Measurements from ENCODE around the gene ASCL5. TPM values are rescaled to one million over a fixed set of nuclear protein-coding genes. Genes with fewer than 3 reads are reported as not detected.

ASCL5 gene
- total RNA-seq, 2 donors from 2014 or later = 1.2 to 1.8 TPM

DNA sequence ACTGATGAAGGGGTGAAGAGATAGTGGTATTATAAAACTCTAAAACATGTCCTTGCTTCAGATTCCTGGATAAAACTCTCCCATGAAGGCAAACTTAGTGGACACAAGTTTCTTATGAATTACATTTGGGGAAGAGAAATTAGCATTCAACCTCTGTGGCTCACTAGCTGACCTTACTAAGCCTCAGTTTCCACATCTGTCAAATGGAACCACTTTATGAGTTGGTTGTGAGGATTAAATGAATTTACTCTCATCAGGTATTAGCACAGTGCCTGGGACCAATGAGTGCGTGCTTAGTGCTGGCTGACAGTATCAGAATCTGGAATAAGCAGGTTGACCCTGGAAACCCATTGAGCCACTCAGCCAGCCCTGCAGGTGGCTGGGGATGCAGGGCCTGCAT lies 17.3 kb downstream of the ASCL5 start:
- H3K4me1 Mint-ChIP-seq = peaks cover 11% of the 10 kb centered on the region
- Histone ChIP-seq H3K36me3 (ENCODE audit: control insufficient read depth, insufficient read depth, low read length) (no peaks in the 10 kb centered on the region), H3K4me1 (ENCODE audit: control insufficient read depth, insufficient read depth, low read length) (no peaks in the 10 kb centered on the region), H3K4me3 (ENCODE audit: low read length) (no peak overlapping the region), H3K9ac (ENCODE audit: extremely low read depth, low read length, poor library complexity, severe bottlenecking) (no peak overlapping the region), H3K27me3 (ENCODE audit: control insufficient read depth, insufficient read depth, low read length, poor library complexity, severe bottlenecking) (peaks cover 11% of the 10 kb centered on the region), H3K27ac (ENCODE audit: low read depth, low read length) (no peak overlapping the region), H3K9me3 (ENCODE audit: control insufficient read depth, low read length) (no peaks in the 10 kb centered on the region)
- no peaks in the 10 kb centered on the region for H3K9me3 Mint-ChIP-seq
- no peak for DNase-seq
- WGBS, 2 experiments (ENCODE audit: insufficient coverage in 1 of 2, insufficient read length in 1 of 2) = 91 to 96% methylated on average over 1 of the region's 1 CpG
- H3K27me3 Mint-ChIP-seq (ENCODE audit: insufficient read depth) = peaks cover 21% of the 10 kb centered on the region
- TF ChIP-seq, protein P1, sequence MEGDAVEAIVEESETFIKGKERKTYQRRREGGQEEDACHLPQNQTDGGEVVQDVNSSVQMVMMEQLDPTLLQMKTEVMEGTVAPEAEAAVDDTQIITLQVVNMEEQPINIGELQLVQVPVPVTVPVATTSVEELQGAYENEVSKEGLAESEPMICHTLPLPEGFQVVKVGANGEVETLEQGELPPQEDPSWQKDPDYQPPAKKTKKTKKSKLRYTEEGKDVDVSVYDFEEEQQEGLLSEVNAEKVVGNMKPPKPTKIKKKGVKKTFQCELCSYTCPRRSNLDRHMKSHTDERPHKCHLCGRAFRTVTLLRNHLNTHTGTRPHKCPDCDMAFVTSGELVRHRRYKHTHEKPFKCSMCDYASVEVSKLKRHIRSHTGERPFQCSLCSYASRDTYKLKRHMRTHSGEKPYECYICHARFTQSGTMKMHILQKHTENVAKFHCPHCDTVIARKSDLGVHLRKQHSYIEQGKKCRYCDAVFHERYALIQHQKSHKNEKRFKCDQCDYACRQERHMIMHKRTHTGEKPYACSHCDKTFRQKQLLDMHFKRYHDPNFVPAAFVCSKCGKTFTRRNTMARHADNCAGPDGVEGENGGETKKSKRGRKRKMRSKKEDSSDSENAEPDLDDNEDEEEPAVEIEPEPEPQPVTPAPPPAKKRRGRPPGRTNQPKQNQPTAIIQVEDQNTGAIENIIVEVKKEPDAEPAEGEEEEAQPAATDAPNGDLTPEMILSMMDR (conservative IDR thresholded peaks at IDR 0.05) = no peak
- H3K36me3 Mint-ChIP-seq (ENCODE audit: low read depth) = no peaks in the 10 kb centered on the region
- H3K27ac Mint-ChIP-seq = no peak overlapping the region
- H3K4me3 Mint-ChIP-seq = no peak overlapping the region

DNA sequence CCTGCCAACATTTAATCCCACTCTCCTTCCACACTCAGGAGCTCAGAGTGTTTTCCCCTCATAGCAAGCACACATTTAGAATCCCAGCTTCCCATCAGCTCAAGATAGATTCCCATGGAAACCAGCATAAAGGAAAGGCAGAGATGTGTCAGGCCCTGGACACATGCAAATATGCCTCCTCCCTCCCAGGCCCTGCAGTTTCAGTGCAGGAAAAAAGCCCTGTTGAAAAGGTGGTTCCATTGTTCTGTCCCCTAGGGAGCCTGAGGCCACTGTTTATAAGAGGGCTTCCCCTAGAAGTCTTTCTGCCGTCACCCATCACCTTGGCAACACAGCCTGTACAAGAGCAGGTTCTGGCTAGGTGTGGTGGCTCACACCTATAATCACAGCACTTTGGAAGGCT lies 18.4 kb downstream of the ASCL5 start:
- Mint-ChIP-seq H3K27me3 (ENCODE audit: insufficient read depth) (peaks cover 18% of the 10 kb centered on the region), H3K4me1 (peaks cover 11% of the 10 kb centered on the region), H3K9me3 (no peaks in the 10 kb centered on the region), H3K36me3 (ENCODE audit: low read depth) (no peaks in the 10 kb centered on the region), H3K27ac (peak overlapping the region; percentile 79), H3K4me3 (no peak overlapping the region)
- peak overlapping the region; percentile 66 for H3K27ac ChIP-seq (ENCODE audit: low read depth, low read length)
- DNase-seq = peak; percentile 69
- peaks cover 8% of the 10 kb centered on the region for H3K27me3 ChIP-seq (ENCODE audit: control insufficient read depth, insufficient read depth, low read length, poor library complexity, severe bottlenecking)
- H3K4me3 ChIP-seq (ENCODE audit: low read length) = no peak overlapping the region
- H3K9me3 ChIP-seq (ENCODE audit: control insufficient read depth, low read length) = no peaks in the 10 kb centered on the region
- TF ChIP-seq, protein P1 (conservative IDR thresholded peaks at IDR 0.05) = no peak
- no peaks in the 10 kb centered on the region for H3K4me1 ChIP-seq (ENCODE audit: control insufficient read depth, insufficient read depth, low read length)
- H3K36me3 ChIP-seq (ENCODE audit: control insufficient read depth, insufficient read depth, low read length) = no peaks in the 10 kb centered on the region
- no peak overlapping the region for H3K9ac ChIP-seq (ENCODE audit: extremely low read depth, low read length, poor library complexity, severe bottlenecking)
- 17 to 41% methylated on average over 1 of the region's 1 CpG for WGBS, 2 experiments (ENCODE audit: insufficient coverage in 1 of 2, insufficient read length in 1 of 2)

DNA sequence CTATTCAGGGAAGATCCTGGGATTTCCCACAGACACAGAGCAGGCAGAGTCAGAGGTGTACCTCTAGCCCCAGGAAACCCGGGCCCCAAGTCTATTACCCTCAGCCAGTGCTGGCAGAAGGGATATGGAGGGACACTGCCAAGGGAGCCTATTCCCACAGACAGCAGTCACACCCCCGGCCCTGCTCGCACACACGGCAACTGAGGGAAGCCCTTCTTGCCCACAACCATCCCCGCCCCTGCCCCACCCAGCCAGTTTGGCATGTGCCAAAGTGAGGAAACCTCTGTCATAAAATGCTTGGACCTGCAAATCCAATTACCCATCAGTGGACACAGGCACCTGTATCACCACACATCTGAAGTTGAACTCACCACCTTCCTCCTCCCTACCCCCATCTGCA lies 21.3 kb downstream of the ASCL5 start:
- DNase-seq = no peak
- Histone ChIP-seq H3K27ac (ENCODE audit: low read depth, low read length) (no peak overlapping the region), H3K27me3 (ENCODE audit: control insufficient read depth, insufficient read depth, low read length, poor library complexity, severe bottlenecking) (no peaks in the 10 kb centered on the region), H3K9me3 (ENCODE audit: control insufficient read depth, low read length) (no peaks in the 10 kb centered on the region), H3K4me1 (ENCODE audit: control insufficient read depth, insufficient read depth, low read length) (no peaks in the 10 kb centered on the region), H3K36me3 (ENCODE audit: control insufficient read depth, insufficient read depth, low read length) (no peaks in the 10 kb centered on the region), H3K4me3 (ENCODE audit: low read length) (no peak overlapping the region), H3K9ac (ENCODE audit: extremely low read depth, low read length, poor library complexity, severe bottlenecking) (no peak overlapping the region)
- 90% methylated on average over 5 of the region's 5 CpGs; no CpG with 5 or more reads in 1 of the 2 experiments for WGBS, 2 experiments (ENCODE audit: insufficient coverage in 1 of 2, insufficient read length in 1 of 2)
- Mint-ChIP-seq H3K36me3 (ENCODE audit: low read depth) (no peaks in the 10 kb centered on the region), H3K27ac (no peak overlapping the region), H3K4me3 (no peak overlapping the region), H3K27me3 (ENCODE audit: insufficient read depth) (peaks cover 11% of the 10 kb centered on the region), H3K9me3 (no peaks in the 10 kb centered on the region), H3K4me1 (peaks cover 11% of the 10 kb centered on the region)
- TF ChIP-seq, protein P1 (conservative IDR thresholded peaks at IDR 0.05) = no peak
